ENCODE data around the gene ADORA1. TPM values are rescaled to one million over a fixed set of nuclear protein-coding genes. Genes with fewer than 3 reads are reported as not detected.

The ADORA1 gene
- polyA plus RNA-seq, 1 donor (not counting 4 experiments of a cell fraction or from before 2014, with no cell fraction given) = 0.09 TPM

DNA sequence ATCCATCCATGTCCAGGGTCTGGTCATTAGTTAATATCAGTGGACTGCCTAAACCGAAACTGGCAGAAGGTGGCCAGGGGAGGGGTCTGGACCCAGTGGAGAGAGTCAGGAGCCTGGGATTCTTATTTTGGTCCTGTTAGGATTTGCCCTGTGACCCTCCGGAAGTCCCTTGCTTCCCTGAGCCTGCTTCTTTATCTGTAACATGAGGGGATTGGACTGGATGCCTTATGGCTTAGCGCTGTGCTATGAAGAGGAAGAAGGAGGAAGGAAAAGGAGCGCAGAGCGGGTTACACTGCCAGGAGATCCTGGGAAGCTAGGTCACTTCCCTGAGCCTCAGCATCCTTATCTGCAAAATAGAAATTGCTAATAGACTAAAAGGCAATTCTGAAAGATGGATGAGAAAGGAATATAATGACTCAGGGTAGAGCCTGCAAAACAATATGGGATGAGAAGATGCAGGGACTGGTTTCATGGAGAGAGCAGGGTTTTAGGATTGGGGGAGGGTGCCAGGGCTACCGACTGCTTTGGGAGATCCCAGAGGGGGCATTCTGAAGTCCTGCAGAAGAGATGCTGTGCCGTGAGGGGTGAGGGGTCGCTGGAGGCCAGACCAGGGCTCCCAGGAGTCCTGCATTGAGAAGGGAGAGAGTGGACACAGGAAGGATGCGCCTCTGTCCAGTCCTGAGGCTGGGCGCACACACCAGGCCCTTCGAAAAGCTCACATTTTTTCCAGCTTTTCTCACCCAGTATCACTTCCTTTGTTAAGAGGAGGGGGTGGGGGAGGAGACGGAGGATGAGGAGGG, 460 bp upstream of the ADORA1 start:
- H3K4me2 ChIP-seq (ENCODE audit: control insufficient read depth, extremely low read depth, insufficient read depth, low read depth, low read length) = peak overlapping the region; percentile 74
- dilution Hi-C loops (cut with MboI; ENCODE audit: extremely low pct_ligation_motif_present, low sequenced_read_pairs) = no loop called here
- peaks cover 5% of the 10 kb centered on the region for H3K4me1 ChIP-seq (ENCODE audit: control insufficient read depth, extremely low read depth, insufficient read depth, low read length)
- H3K36me3 ChIP-seq (ENCODE audit: control insufficient read depth in 2 of 2, extremely low read depth in 1 of 2, insufficient read depth in 2 of 2, low read length in 2 of 2) = no peaks in the 10 kb centered on the region
- H3K27me3 ChIP-seq (ENCODE audit: control insufficient read depth, extremely low read depth, insufficient read depth, low read length) = peaks cover 59% of the 10 kb centered on the region
- H3K9ac ChIP-seq (ENCODE audit: control insufficient read depth, extremely low read depth, insufficient read depth, low read length) = no peak overlapping the region
- H3K79me2 ChIP-seq (ENCODE audit: control insufficient read depth, insufficient read depth, low read length) = no peaks in the 10 kb centered on the region
- H3K9me1 ChIP-seq (ENCODE audit: control insufficient read depth, extremely low read depth, insufficient read depth, low read length) = no peaks in the 10 kb centered on the region
- TF ChIP-seq EZH2 (IDR thresholded peaks at IDR 0.05; ENCODE audit: low read length) = no peak
- TF ChIP-seq, protein P1, sequence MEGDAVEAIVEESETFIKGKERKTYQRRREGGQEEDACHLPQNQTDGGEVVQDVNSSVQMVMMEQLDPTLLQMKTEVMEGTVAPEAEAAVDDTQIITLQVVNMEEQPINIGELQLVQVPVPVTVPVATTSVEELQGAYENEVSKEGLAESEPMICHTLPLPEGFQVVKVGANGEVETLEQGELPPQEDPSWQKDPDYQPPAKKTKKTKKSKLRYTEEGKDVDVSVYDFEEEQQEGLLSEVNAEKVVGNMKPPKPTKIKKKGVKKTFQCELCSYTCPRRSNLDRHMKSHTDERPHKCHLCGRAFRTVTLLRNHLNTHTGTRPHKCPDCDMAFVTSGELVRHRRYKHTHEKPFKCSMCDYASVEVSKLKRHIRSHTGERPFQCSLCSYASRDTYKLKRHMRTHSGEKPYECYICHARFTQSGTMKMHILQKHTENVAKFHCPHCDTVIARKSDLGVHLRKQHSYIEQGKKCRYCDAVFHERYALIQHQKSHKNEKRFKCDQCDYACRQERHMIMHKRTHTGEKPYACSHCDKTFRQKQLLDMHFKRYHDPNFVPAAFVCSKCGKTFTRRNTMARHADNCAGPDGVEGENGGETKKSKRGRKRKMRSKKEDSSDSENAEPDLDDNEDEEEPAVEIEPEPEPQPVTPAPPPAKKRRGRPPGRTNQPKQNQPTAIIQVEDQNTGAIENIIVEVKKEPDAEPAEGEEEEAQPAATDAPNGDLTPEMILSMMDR (optimal IDR thresholded peaks at IDR 0.05 in 1 of 3, IDR thresholded peaks at IDR 0.05 in 1 of 3, conservative IDR thresholded peaks at IDR 0.05 in 1 of 3; ENCODE audit: extremely low read depth in 1 of 3, insufficient read depth in 2 of 3, low read length in 3 of 3) = no peak
- no peak overlapping the region for H2AFZ ChIP-seq (ENCODE audit: control insufficient read depth, low read length)
- no peaks in the 10 kb centered on the region for H4K20me1 ChIP-seq (ENCODE audit: control insufficient read depth, extremely low read depth, insufficient read depth, low read length)
- peak overlapping the region in 1 of 3 experiments; percentile 15 for H3K4me3 ChIP-seq (ENCODE audit: control insufficient read depth in 2 of 3, extremely low read depth in 1 of 3, insufficient read depth in 2 of 3, low read depth in 1 of 3, low read length in 3 of 3)
- DNase-seq (ENCODE audit: low read depth, low spot score) (no peak), FAIRE-seq (no peak)
- H3K9me3 ChIP-seq (ENCODE audit: control insufficient read depth, low read depth, low read length) = no peaks in the 10 kb centered on the region
- H3K27ac ChIP-seq (ENCODE audit: control insufficient read depth, insufficient read depth, low read length) = no peak overlapping the region

DNA sequence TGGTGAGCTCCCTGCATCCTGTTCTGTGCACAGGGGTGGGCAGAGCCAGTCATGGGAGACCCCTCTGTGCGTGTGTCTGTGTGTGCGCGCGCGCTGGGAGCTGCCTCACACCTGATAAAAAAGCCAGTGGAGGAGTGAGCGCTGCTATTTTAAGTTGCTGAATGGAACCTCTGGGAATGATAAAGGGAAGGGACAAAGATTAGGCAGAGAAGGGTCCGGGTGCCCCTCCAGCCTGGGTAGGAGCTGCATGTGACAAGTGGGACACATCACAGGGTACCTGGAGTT, 847 bp downstream of the ADORA1 start:
- Histone ChIP-seq H3K4me1 (ENCODE audit: control insufficient read depth, extremely low read depth, insufficient read depth, low read length) (peaks cover 5% of the 10 kb centered on the region), H4K20me1 (ENCODE audit: control insufficient read depth, extremely low read depth, insufficient read depth, low read length) (no peaks in the 10 kb centered on the region), H3K27me3 (ENCODE audit: control insufficient read depth, extremely low read depth, insufficient read depth, low read length) (peaks cover 56% of the 10 kb centered on the region), H3K9ac (ENCODE audit: control insufficient read depth, extremely low read depth, insufficient read depth, low read length) (peak overlapping the region; percentile 4), H3K4me2 (ENCODE audit: control insufficient read depth, extremely low read depth, insufficient read depth, low read depth, low read length) (peak overlapping the region; percentile 74), H3K27ac (ENCODE audit: control insufficient read depth, insufficient read depth, low read length) (no peak overlapping the region), H3K36me3 (ENCODE audit: control insufficient read depth in 2 of 2, extremely low read depth in 1 of 2, insufficient read depth in 2 of 2, low read length in 2 of 2) (no peaks in the 10 kb centered on the region), H3K4me3 (ENCODE audit: control insufficient read depth in 2 of 3, extremely low read depth in 1 of 3, insufficient read depth in 2 of 3, low read depth in 1 of 3, low read length in 3 of 3) (peak overlapping the region in 2 of 3 experiments; percentile 15 to 49), H3K79me2 (ENCODE audit: control insufficient read depth, insufficient read depth, low read length) (no peaks in the 10 kb centered on the region), H2AFZ (ENCODE audit: control insufficient read depth, low read length) (no peak overlapping the region), H3K9me3 (ENCODE audit: control insufficient read depth, low read depth, low read length) (no peaks in the 10 kb centered on the region), H3K9me1 (ENCODE audit: control insufficient read depth, extremely low read depth, insufficient read depth, low read length) (no peaks in the 10 kb centered on the region)
- no peak for FAIRE-seq
- TF ChIP-seq, protein P1 (optimal IDR thresholded peaks at IDR 0.05 in 1 of 3, IDR thresholded peaks at IDR 0.05 in 1 of 3, conservative IDR thresholded peaks at IDR 0.05 in 1 of 3; ENCODE audit: extremely low read depth in 1 of 3, insufficient read depth in 2 of 3, low read length in 3 of 3) = no peak
- no peak for DNase-seq (ENCODE audit: low read depth, low spot score)
- dilution Hi-C loops (cut with MboI; ENCODE audit: extremely low pct_ligation_motif_present, low sequenced_read_pairs) = no loop called here
